OCI-LY1 (cell line): ENCODE results near the gene ZNF177.
"Not testable (repeated sequence)": the region's sequence is repeated elsewhere in the genome, so short reads cannot be mapped to it uniquely, and the experiment has no call there.

Experiments
- H2AFZ ChIP-seq: fragments of 200-600 bp; sonication (generic), shearing (Covaris generic); 2 replicates; pipeline ENCODE4 v1.6.0; 2014; ENCODE audit warnings: antibody characterized with exemption, mild to moderate bottlenecking, low read length
- H3F3A ChIP-seq: fragments of 200-600 bp; sonication (generic), shearing (Covaris generic); 2 replicates; pipeline ENCODE4 v1.6.0; 2014; ENCODE audit warnings: mild to moderate bottlenecking, antibody characterized with exemption, low read length, moderate library complexity; ENCODE audit not compliant: insufficient read depth
- H3K27ac ChIP-seq: fragments of 200-600 bp; sonication (generic); 2 replicates; pipeline ENCODE4 v1.5.1; 2014; ENCODE audit warnings: low read length, mixed run types, mild to moderate bottlenecking, low read depth; ENCODE audit not compliant: poor library complexity, severe bottlenecking
- H3K27me3 ChIP-seq: fragments of 200-600 bp; sonication (generic); 2 replicates; pipeline ENCODE4 v1.6.0; 2014; ENCODE audit warnings: antibody characterized with exemption, mild to moderate bottlenecking, low read length, moderate library complexity; ENCODE audit not compliant: insufficient read depth
- H3K36me3 ChIP-seq: fragments of 200-600 bp; sonication (generic); 2 replicates; pipeline ENCODE4 v1.6.1; 2014; ENCODE audit warnings: mild to moderate bottlenecking, antibody characterized with exemption, low read length, moderate library complexity, mixed read lengths; ENCODE audit not compliant: insufficient read depth
- H3K4me1 ChIP-seq: fragments of 200-600 bp; sonication (generic); 2 replicates; pipeline ENCODE4 v1.5.1; 2014; ENCODE audit warnings: mild to moderate bottlenecking, low read length, moderate library complexity; ENCODE audit not compliant: insufficient read depth, severe bottlenecking
- H3K4me2 ChIP-seq: fragments of 200-600 bp; sonication (generic), shearing (Covaris generic); 2 replicates; pipeline ENCODE4 v1.6.1; 2014; ENCODE audit warnings: low read length
- H3K4me3 ChIP-seq: fragments of 200-600 bp; sonication (generic); 2 replicates; pipeline ENCODE4 v1.5.1; 2014; ENCODE audit warnings: low read length, low read depth, mild to moderate bottlenecking, mixed read lengths; ENCODE audit not compliant: poor library complexity, severe bottlenecking
- H3K79me2 ChIP-seq: fragments of 200-600 bp; shearing (Covaris generic); 2 replicates; pipeline ENCODE4 v1.6.1; 2016; ENCODE audit warnings: mixed run types, low read length, mixed read lengths; ENCODE audit not compliant: insufficient read depth
- H3K9ac ChIP-seq: fragments of 200-600 bp; sonication (generic), shearing (Covaris generic); 2 replicates; pipeline ENCODE4 v1.6.1; 2014; ENCODE audit warnings: mild to moderate bottlenecking, low read length, mixed read lengths
- H3K9me2 ChIP-seq: fragments of 200-600 bp; sonication (generic), shearing (Covaris generic); 2 replicates; pipeline ENCODE4 v1.6.1; 2014; ENCODE audit warnings: low read depth, mild to moderate bottlenecking, low read length, mixed read lengths
- H3K9me3 ChIP-seq: fragments of 200-600 bp; shearing (Covaris generic); 2 replicates; pipeline ENCODE4 v1.6.1; 2014; ENCODE audit warnings: low read length, mixed read lengths
- H4K20me1 ChIP-seq: fragments of 200-600 bp; sonication (generic), shearing (Covaris generic); 2 replicates; pipeline ENCODE4 v1.6.0; 2016; ENCODE audit warnings: mild to moderate bottlenecking, low read length; ENCODE audit not compliant: insufficient read depth
- EZH2 ChIP-seq: fragments of 200-600 bp; sonication (generic), shearing (Covaris generic); IDR thresholded peaks from 2 replicates; pipeline ENCODE4 v1.8.0; 2017; ENCODE audit warnings: borderline replicate concordance, mixed run types, mild to moderate bottlenecking, antibody characterized with exemption, low read length, moderate library complexity, mixed read lengths
- TF ChIP-seq, protein P1 (sequence below): fragments of 200-600 bp; sonication (generic), shearing (Covaris generic); IDR thresholded peaks from 2 replicates; pipeline ENCODE4 v1.5.1; 2017; ENCODE audit warnings: mild to moderate bottlenecking, antibody characterized with exemption, low read length, moderate library complexity, mixed read lengths

The ZNF177 gene

GRCh38 chr19:9362905-9363304 is at the start of gene ZNF177:
Gene ZNF177, plus strand, starts transcription at chr19:9363013. Its CDS starts 15,299 bp downstream, at chr19:9378312.
- no peaks in the 10 kb centered on the region for H3K9me2 ChIP-seq
- no peaks in the 10 kb centered on the region for H4K20me1 ChIP-seq
- no peak within 1 kb of the TSS for H3K4me2 ChIP-seq
- no peaks in the 10 kb centered on the region for H3K79me2 ChIP-seq
- no peak within 1 kb of the TSS for H3K9ac ChIP-seq
- no peaks in the 10 kb centered on the region for H3K36me3 ChIP-seq
- H3K4me1 ChIP-seq: no peaks in the 10 kb centered on the region
- H2AFZ ChIP-seq: no peak within 1 kb of the TSS
- no peak within 1 kb of the TSS for H3K4me3 ChIP-seq
- no peak within 1 kb of the TSS for H3K27ac ChIP-seq
- no peaks in the 10 kb centered on the region for H3K27me3 ChIP-seq
- H3K9me3 ChIP-seq: peaks cover 3% of the 10 kb centered on the region; the same call in 1 of the 2 replicates
- no peaks in the 10 kb centered on the region for H3F3A ChIP-seq
- TF ChIP-seq, protein P1, sequence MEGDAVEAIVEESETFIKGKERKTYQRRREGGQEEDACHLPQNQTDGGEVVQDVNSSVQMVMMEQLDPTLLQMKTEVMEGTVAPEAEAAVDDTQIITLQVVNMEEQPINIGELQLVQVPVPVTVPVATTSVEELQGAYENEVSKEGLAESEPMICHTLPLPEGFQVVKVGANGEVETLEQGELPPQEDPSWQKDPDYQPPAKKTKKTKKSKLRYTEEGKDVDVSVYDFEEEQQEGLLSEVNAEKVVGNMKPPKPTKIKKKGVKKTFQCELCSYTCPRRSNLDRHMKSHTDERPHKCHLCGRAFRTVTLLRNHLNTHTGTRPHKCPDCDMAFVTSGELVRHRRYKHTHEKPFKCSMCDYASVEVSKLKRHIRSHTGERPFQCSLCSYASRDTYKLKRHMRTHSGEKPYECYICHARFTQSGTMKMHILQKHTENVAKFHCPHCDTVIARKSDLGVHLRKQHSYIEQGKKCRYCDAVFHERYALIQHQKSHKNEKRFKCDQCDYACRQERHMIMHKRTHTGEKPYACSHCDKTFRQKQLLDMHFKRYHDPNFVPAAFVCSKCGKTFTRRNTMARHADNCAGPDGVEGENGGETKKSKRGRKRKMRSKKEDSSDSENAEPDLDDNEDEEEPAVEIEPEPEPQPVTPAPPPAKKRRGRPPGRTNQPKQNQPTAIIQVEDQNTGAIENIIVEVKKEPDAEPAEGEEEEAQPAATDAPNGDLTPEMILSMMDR: no peak
- TF ChIP-seq EZH2: no peak

- H3K4me3 ChIP-seq: no peak overlapping the region
- H3K27me3 ChIP-seq: no peaks in the 10 kb centered on the region
- H3K36me3 ChIP-seq: no peaks in the 10 kb centered on the region; the same call in 1 of the 2 replicates
- TF ChIP-seq, protein P1: no peak
- no peak for TF ChIP-seq EZH2
- no peaks in the 10 kb centered on the region for H3F3A ChIP-seq
- H4K20me1 ChIP-seq: no peaks in the 10 kb centered on the region
- peaks cover under 1% of the 10 kb centered on the region; the same call in 1 of the 2 replicates for H3K79me2 ChIP-seq
- H3K9ac ChIP-seq: no peak overlapping the region
- H3K4me2 ChIP-seq: no peak overlapping the region
- peaks cover 10% of the 10 kb centered on the region; the same call in 1 of the 2 replicates for H3K9me3 ChIP-seq
- peaks cover 2% of the 10 kb centered on the region for H3K4me1 ChIP-seq
- no peaks in the 10 kb centered on the region for H3K9me2 ChIP-seq
- no peak overlapping the region for H3K27ac ChIP-seq
- no peak overlapping the region for H2AFZ ChIP-seq
These were observed 49.1 kb upstream of the ZNF177 start for GRCh38 chr19:9313756-9314155.

DNA sequence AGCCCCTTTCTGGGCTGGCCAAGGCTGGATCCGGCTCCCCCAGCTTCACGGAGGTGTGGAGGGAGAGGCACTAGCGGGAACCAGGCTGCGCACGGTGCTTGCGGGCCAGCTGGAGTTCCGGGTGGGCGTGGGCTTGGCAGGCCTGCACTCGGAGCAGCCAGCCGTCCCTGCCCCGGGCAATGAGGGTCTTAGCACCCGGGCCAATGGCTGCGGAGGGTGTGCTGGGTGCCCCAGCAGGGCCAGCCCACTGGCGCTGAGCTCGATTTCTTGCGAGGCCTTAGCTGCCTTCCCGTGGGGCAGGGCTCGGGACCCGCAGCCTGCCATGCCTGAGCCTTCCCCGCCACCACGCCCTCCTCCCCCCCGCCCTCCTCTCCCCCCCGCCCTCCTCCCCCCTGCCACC is 41.5 kb upstream of the ZNF177 start:
- Histone ChIP-seq H3K27me3 (no peaks in the 10 kb centered on the region), H3K9ac (no peak overlapping the region), H3K4me2 (no peak overlapping the region), H3K4me1 (peaks cover 13% of the 10 kb centered on the region), H3K36me3 (peaks cover 3% of the 10 kb centered on the region; the same call in 1 of the 2 replicates), H2AFZ (no peak overlapping the region), H3K9me2 (no peaks in the 10 kb centered on the region), H3K27ac (no peak overlapping the region), H3F3A (no peaks in the 10 kb centered on the region), H3K9me3 (peaks cover 3% of the 10 kb centered on the region; the same call in 1 of the 2 replicates), H3K79me2 (no peaks in the 10 kb centered on the region), H4K20me1 (no peaks in the 10 kb centered on the region), H3K4me3 (no peak overlapping the region)
- TF ChIP-seq, protein P1: no peak
- TF ChIP-seq EZH2: no peak

GRCh38 chr19:9321756-9322155 is 41.1 kb upstream of the ZNF177 start:
- H3K4me2 ChIP-seq, H3K79me2 ChIP-seq, H3K9me3 ChIP-seq, H3K27ac ChIP-seq, H3K9me2 ChIP-seq, H3K4me3 ChIP-seq, H4K20me1 ChIP-seq, H3K27me3 ChIP-seq, H2AFZ ChIP-seq, H3K9ac ChIP-seq, H3K36me3 ChIP-seq, H3F3A ChIP-seq: not testable (repeated sequence)
- peaks cover 13% of the 10 kb centered on the region for H3K4me1 ChIP-seq

DNA sequence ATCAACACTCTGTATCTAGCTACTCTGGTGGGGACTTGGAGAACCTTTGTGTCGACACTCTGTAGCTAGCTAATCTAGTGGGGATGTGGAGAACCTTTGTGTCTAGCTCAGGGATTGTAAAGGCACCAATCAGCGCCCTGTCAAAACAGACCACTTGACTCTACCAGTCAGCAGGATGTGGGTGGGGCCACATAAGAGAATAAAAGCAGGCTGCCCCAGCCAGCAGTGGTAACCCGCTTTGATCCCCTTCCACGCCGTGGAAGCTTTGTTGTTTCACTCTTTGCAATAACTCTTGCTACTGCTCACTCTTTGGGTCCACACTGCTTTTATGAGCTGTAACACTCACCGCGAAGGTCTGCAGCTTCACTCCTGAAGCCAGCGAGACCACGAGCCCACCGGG is 40.6 kb upstream of the ZNF177 start:
- not testable (repeated sequence) for H3K9me3 ChIP-seq, H3K9ac ChIP-seq, H3K27me3 ChIP-seq, H3F3A ChIP-seq, H3K27ac ChIP-seq, H4K20me1 ChIP-seq, H3K36me3 ChIP-seq, H3K79me2 ChIP-seq, H3K4me2 ChIP-seq, H3K9me2 ChIP-seq, H3K4me3 ChIP-seq, H2AFZ ChIP-seq
- peaks cover 13% of the 10 kb centered on the region for H3K4me1 ChIP-seq
